HG03196 (cell line): ENCODE results near the gene B9D2.
"Not testable (repeated sequence)": the region's sequence is repeated elsewhere in the genome, so short reads cannot be mapped to it uniquely, and the experiment has no call there.

Experiments
- ATAC-seq: cut with Tn5 transposase; IDR thresholded peaks from one replicate; pipeline ENCODE4 v1.9.1; 2021; ENCODE audit not compliant: unreplicated experiment

B9D2 gene

DNA sequence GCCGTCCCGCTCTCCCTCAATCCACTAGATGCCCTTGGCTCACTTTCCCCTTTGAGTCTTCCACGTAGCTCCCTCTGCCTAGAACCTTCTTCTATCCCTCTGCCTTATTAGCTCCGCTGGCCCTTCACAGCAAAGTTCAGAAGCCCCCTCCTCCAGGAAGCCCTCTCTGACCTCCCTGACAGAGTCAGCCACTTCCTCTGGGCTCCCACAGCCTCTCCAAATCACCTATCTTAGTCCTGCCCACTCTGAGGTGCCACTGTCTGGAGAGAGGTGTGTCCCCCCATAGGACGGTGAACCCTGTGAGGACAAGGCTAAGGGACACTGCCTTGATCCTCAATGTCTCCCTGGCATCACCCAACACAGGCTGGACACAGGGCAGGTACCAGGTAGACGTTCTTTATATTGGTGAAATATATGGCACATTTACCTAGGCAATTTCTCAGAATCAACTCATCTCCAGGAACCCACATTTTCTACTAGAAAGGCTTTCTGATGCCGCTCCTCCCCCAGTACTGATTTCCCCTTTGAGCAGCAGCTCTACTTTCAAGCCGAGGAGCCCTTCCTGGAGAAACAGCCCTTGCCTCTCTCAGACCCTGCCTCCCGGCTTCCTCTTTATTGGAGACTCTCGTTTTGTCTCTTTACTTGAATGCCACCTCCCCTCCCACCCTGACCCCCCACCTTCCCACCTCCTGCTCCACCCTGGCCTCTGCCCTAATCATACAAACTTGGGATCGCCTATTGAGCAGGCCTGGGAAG lies 6.8 kb downstream of the B9D2 start:
- no peak for ATAC-seq

GRCh38 chr19:41355802-41356201 lies 8.1 kb downstream of the B9D2 start:
- no peak for ATAC-seq

- no peak for ATAC-seq
Observed at GRCh38 chr19:41355035-41355434, 8.9 kb downstream of the B9D2 start.

DNA sequence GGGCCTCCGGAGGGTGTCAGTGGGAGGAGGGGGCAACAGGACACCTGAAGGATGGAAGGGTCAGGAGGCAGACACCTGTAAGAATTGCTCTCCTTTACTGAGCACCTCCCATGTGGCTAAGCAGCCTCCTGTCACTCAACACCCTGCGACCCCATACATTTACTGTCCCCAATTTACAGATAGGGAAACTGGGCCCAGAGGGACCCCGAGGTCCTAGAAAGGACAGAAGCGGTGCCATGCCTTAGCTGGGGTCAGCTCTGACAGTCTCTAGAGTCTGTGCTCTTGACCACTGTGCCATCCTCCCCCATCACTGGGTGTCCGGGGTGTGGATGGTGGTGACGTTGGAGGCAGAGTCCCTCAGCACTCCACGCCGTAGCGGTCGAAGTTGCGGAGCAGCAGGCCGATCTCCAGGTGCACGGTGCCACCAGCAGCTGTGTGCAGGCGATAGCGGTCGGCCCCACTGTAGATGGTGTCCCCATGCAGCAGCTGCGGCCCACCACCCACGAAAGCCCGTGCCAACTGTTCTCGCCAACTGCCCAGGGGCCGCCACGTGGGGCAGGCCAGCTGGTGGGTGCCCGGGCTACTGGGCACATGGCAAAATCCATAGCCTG lies 9.5 kb downstream of the B9D2 start:
- ATAC-seq = no peak

GRCh38 chr19:41353466-41354342 lies 10.2 kb downstream of the B9D2 start, which contains the start of gene TGFB1:
TSS of gene TGFB1 (minus strand) at chr19:41353922. CDS start at chr19:41353044, 878 bp downstream.
- ATAC-seq = peak; percentile 38

- ATAC-seq = no peak
Observed at GRCh38 chr19:41352609-41353465, 11.1 kb downstream of the B9D2 start.

DNA sequence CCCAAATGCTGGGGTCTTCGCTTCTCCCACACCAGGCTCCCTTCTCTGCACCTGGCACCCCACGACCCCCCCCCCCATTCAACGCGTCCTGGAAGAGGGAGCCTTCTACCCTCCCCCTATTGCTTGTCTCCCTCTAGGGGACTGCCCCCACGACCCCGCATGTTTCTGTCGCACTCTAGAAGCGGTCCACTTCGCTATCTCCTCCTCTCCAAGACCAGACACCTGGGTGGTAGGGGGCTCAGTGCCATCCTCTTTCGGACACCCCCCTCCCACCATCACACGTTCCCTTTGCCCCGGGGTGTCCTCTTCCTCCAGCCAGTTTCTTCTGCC lies 11.7 kb downstream of the B9D2 start:
- ATAC-seq = no peak

DNA sequence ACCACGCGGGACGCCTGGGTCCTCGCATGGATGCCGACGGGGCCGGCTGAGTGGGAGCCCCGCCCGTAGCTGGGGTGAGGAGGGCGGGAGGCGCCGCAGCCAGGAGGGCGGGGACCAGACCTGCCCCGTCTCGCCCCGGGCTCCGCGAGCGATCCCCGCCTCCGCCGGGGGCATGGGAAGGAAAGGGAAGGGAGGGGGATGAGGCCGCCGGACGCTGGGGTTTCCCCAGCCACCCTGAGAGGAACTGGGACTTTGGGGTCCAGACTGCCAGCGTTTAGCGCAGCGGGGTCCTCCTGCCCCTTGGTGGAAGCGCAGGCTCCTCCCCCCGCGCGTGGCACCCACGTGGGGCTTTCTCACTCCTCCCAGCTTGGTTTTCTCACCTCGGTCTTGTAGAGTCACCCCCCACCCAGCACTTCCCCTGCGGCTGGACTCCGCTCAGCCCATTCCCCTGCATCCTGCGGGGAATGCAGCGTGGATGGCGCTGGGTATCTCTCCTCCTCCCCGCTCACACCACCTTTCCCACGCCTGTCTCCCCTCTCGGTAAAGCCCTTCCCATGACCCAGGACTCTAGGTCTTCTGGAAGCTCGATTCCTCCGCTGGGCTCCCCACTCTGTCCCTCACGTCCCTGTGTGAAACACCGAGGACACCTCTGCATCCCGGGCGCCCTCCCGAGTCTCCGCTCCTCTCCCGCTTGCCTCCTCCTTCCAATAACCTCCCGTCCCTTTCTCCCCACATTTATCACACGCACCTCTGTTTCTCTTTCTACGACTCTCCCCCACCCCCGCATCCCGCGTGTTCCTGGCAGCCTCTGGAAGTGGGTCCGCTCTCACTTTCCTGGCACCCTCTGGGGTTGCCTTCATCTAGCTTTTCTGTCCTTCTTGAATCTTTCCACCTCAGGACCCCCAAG lies 12.4 kb downstream of the B9D2 start:
- ATAC-seq = no peak

- no peak for ATAC-seq
Observed at GRCh38 chr19:41350735-41351338, 13.1 kb downstream of the B9D2 start.

DNA sequence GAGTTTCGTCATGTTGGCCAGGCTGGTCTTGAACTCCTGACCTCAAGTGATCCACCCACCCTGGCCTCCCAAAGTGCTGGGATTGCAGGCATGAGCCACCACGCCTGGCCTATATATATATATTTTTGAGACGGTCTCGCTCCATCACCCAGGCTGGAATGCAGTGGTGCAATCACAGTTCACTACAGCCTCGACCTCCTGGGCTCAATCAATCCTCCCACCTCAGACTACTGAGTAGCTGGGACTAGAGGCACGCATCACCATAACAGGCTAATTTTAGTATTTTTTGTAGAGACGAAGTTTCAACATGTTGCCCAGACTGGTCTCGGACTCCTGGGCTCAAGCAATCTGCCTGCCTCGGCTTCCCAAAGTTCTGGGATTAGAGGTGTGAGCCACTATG lies 17.0 kb downstream of the B9D2 start:
- ATAC-seq = not testable (repeated sequence)

DNA sequence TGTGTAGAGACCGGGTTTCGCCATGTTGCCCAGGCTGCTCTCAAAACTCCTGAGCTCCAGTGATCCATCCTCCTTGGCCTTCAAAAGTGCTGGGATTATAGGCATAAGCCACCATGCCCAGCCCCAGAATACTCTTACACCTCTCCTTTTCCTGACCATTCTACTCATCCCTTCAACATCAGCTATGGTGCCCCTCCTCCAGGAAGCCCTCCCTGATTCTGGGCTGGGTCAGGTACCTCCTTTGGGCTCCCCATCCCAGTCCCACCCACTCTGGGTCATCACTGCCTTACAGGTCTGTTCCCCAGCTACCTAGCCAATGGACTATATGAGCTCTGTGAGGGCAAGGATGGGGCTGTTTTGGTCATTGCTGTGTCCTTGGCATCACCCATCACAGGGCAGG lies 19.8 kb downstream of the B9D2 start:
- ATAC-seq = no peak

DNA sequence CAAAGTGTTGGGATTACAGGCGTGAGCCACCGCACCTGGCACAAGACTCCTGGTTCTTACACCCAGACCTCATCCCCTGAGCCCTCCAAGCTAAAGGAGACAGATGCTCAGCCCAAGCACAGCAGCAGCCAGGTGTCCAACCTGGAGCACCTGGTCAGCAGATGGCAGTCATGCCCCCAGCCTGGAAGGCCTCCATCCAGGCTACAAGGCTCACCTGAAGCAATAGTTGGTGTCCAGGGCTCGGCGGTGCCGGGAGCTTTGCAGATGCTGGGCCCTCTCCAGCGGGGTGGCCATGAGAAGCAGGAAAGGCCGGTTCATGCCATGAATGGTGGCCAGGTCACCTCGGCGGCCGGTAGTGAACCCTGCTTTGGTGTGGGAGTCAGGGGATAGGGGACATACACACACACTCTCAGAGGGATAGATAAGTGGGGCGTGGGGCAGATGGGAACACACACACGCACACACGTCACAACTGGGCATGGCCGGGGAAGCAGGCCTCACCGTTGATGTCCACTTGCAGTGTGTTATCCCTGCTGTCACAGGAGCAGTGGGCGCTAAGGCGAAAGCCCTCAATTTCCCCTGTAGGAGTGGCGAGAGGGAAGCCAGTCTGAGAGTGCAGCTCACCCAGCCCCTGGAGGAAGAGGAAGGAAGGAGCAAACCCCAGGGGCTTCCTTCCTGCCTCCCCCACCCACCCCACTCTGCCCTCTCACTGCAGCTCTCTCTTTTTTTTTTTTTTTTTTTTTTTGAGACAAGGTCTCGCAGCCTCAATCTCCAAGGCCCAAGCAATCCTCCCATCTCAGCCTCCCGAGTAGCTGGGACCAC lies 22.1 kb downstream of the B9D2 start:
- no peak for ATAC-seq

- ATAC-seq = no peak
Observed at GRCh38 chr19:41339936-41340335, 24.0 kb downstream of the B9D2 start.

DNA sequence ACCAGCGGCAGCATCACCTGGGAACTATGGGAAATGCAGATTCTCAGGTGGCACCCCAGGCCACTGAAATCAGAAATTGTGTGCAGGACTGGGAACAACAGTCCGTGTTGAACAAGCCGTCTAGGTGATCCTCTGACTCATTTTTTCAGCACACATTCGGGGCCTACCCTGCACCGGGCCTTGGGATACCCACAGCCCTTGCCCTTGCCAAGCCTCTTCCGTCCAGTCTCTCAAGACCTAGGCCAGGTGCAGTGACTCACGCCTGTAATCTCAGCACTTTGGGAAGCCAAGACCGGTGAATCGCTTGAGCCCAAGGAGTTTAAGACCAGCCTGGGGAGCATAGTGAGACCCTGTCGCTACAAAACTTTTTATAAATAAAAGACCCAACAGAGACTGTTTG lies 28.5 kb downstream of the B9D2 start:
- ATAC-seq = no peak

DNA sequence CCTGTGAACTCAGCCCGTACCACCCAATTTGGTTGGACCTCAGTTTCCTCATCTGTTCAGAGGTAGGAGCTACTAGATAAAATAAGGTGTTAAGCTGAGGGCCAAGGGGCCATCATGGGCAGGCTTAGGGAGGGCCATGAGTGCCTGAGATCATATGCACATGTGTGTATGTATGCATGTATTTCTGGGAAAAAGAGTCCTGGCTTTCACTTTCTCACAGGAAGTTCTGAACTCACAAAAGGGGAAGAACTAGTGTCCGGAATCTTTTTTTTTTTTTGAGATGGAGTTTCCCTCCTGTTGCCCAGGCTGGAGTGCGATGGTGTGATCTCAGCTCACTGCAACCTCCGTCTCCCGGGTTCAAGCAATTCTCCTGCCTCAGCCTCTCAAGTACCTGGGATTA lies 29.2 kb downstream of the B9D2 start:
- ATAC-seq = no peak

DNA sequence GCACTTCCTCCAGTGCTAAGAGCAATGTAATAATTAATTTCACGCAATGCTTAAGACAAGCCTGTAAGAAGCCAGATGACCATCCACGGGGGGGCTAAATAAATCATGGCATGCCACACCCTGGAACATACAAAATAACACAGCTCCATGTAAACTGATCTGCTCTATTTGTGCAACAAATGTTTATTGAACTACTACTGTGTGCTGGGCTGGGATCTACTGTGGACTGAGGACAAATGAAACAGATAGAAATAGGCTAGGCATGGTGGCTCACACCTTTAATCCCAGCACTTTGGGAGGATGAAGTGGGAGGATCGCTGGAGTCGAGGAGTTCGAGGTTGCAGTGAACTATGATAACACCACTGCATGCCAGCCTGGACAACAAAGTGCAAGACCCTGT lies 31.5 kb downstream of the B9D2 start:
- no peak for ATAC-seq

- no peak for ATAC-seq
Observed at GRCh38 chr19:41332000-41332399, 31.9 kb downstream of the B9D2 start.

DNA sequence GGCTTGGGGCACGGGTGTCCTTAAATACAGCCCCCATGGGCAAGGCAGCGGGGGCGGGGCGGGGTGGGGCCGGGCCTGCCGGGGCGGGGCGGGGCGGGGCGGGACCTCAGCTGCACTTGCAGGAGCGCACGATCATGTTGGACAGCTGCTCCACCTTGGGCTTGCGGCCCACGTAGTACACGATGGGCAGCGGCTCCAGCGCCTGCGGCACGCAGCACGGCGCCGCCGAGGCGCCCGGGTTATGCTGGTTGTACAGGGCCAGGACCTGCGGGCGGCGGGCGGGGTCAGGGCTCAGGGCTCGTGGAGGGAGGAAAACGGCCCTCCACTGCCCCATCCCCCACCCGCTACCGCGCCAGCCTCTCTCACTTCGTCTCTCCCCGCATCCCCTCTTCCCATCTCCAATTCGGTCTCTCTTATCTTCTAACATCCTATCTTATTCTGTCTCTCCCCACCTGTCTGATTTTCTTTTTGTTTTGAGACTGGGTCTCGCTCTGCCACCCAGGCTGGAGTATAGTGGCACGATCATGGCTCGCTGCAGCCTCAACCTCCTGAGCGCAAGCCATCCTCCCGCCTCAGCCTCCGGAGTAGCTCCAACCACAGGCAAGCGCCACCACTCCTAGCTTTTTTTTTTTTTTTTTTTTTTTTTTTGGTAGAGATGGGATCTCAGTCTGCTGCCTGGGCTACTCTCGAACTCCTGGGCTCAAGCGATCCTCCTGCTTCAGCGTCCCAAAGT lies 32.8 kb downstream of the B9D2 start:
- no peak for ATAC-seq
